ENCODE data around the gene PDLIM3. TPM values are rescaled to one million over a fixed set of nuclear protein-coding genes. Genes with fewer than 3 reads are reported as not detected.

PDLIM3 gene
- total and polyA plus RNA-seq, 2 of the 13 experiments (the other 11 are each of a cell fraction or from before 2014, with no cell fraction given): 5.9 to 14.0 TPM

DNA sequence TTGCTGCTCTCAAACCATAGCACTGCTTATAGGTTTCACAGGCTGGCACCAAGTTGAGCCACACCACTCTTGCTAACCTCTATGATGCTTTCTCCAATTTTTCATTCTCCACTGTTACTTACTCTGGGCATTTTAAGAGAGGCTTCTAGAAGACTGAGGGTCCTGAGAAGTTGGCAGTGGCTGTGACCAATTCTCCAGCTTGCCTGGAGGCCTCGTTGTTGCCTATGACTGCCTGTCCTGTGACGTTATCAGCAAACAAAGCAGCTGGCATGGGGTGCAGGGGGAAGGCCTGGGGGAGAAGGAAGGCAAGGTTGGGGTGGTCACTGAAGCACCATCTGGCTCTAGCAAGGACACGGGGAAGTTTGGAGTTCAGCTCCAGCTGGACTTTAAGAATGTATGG is 30.4 kb upstream of the PDLIM3 start:
- WGBS (ENCODE audit: low lambda C conversion rate): 89% methylated on average over 3 of the region's 3 CpGs
- Histone ChIP-seq H3K4me1 (ENCODE audit: insufficient read depth, low read length) (peaks cover 42% of the 10 kb centered on the region), H3K4me3 (replicated peaks in 1 of 3; ENCODE audit: insufficient read depth in 1 of 3, low read depth in 2 of 3, low read length in 3 of 3) (no peak overlapping the region), H4K20me1 (ENCODE audit: insufficient read depth, low read length) (no peaks in the 10 kb centered on the region), H3K9ac (ENCODE audit: insufficient read depth, low read depth, low read length) (no peak overlapping the region), H3K36me3 (replicated peaks in 1 of 2; ENCODE audit: control insufficient read depth in 1 of 2, insufficient read depth in 2 of 2, low read length in 2 of 2) (no peaks in the 10 kb centered on the region), H3K4me2 (ENCODE audit: low read depth, low read length) (no peak overlapping the region), H3K27me3 (ENCODE audit: control insufficient read depth in 1 of 2, insufficient read depth in 2 of 2, low read length in 2 of 2) (no peaks in the 10 kb centered on the region; a peak in 1 of 5 replicates), H3K79me2 (ENCODE audit: insufficient read depth, low read length) (no peaks in the 10 kb centered on the region), H3K27ac (ENCODE audit: extremely low read length, insufficient read depth, low read length) (peak overlapping the region; percentile 11), H3K9me3 (ENCODE audit: low read length) (no peaks in the 10 kb centered on the region), H2AFZ (ENCODE audit: low read length) (no peak overlapping the region)
- CTCF ChIA-PET (ENCODE audit: low intra/inter-chr PET ratio, low total read pairs): no interaction called here
- no peak for DNase-seq (ENCODE audit: low spot score)
- no peak for ATAC-seq
- in situ Hi-C loops (cut with HindIII; ENCODE audit: extremely low pct_ligation_motif_present, low pct_unique_long_range_greater_than_20kb): no loop called here
- intact Hi-C loops (cut with micrococcal nuclease; ENCODE audit: unreplicated experiment): loop anchor here (5.0 kb wide), 1 partner anchor 63 kb away; no protein-coding TSS in a partner anchor
- no peak for FAIRE-seq
- no TSS peak for BruUV-seq (replicated peaks)
- POLR2A ChIA-PET: no interaction called here
- TF ChIP-seq RELA (CRISPR knock-in tag; IDR thresholded peaks at IDR 0.05) (no peak), EEA1 (CRISPR knock-in tag; IDR thresholded peaks at IDR 0.05; ENCODE audit: borderline replicate concordance) (no peak), BRCA1 (CRISPR knock-in tag; IDR thresholded peaks at IDR 0.05) (no peak), SUZ12 (IDR thresholded peaks at IDR 0.05; ENCODE audit: low read depth, low read length) (no peak), ZNF101 (CRISPR knock-in tag; IDR thresholded peaks at IDR 0.05; ENCODE audit: borderline replicate concordance, low read depth) (no peak), ETV5 (CRISPR knock-in tag; IDR thresholded peaks at IDR 0.05; ENCODE audit: borderline replicate concordance) (no peak), ETV6 (CRISPR knock-in tag; conservative IDR thresholded peaks at IDR 0.05) (no peak), ZSCAN30 (CRISPR knock-in tag; IDR thresholded peaks at IDR 0.05) (no peak), KLF16 (CRISPR knock-in tag; IDR thresholded peaks at IDR 0.05) (no peak)
- TF ChIP-seq, protein P1, sequence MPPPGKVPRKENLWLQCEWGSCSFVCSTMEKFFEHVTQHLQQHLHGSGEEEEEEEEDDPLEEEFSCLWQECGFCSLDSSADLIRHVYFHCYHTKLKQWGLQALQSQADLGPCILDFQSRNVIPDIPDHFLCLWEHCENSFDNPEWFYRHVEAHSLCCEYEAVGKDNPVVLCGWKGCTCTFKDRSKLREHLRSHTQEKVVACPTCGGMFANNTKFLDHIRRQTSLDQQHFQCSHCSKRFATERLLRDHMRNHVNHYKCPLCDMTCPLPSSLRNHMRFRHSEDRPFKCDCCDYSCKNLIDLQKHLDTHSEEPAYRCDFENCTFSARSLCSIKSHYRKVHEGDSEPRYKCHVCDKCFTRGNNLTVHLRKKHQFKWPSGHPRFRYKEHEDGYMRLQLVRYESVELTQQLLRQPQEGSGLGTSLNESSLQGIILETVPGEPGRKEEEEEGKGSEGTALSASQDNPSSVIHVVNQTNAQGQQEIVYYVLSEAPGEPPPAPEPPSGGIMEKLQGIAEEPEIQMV (CRISPR knock-in tag; IDR thresholded peaks at IDR 0.05; ENCODE audit: low read depth): no peak
- TF ChIP-seq, protein P2, sequence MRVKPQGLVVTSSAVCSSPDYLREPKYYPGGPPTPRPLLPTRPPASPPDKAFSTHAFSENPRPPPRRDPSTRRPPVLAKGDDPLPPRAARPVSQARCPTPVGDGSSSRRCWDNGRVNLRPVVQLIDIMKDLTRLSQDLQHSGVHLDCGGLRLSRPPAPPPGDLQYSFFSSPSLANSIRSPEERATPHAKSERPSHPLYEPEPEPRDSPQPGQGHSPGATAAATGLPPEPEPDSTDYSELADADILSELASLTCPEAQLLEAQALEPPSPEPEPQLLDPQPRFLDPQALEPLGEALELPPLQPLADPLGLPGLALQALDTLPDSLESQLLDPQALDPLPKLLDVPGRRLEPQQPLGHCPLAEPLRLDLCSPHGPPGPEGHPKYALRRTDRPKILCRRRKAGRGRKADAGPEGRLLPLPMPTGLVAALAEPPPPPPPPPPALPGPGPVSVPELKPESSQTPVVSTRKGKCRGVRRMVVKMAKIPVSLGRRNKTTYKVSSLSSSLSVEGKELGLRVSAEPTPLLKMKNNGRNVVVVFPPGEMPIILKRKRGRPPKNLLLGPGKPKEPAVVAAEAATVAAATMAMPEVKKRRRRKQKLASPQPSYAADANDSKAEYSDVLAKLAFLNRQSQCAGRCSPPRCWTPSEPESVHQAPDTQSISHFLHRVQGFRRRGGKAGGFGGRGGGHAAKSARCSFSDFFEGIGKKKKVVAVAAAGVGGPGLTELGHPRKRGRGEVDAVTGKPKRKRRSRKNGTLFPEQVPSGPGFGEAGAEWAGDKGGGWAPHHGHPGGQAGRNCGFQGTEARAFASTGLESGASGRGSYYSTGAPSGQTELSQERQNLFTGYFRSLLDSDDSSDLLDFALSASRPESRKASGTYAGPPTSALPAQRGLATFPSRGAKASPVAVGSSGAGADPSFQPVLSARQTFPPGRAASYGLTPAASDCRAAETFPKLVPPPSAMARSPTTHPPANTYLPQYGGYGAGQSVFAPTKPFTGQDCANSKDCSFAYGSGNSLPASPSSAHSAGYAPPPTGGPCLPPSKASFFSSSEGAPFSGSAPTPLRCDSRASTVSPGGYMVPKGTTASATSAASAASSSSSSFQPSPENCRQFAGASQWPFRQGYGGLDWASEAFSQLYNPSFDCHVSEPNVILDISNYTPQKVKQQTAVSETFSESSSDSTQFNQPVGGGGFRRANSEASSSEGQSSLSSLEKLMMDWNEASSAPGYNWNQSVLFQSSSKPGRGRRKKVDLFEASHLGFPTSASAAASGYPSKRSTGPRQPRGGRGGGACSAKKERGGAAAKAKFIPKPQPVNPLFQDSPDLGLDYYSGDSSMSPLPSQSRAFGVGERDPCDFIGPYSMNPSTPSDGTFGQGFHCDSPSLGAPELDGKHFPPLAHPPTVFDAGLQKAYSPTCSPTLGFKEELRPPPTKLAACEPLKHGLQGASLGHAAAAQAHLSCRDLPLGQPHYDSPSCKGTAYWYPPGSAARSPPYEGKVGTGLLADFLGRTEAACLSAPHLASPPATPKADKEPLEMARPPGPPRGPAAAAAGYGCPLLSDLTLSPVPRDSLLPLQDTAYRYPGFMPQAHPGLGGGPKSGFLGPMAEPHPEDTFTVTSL (CRISPR knock-in tag; IDR thresholded peaks at IDR 0.05; ENCODE audit: borderline replicate concordance): no peak
- TF ChIP-seq, protein P3, sequence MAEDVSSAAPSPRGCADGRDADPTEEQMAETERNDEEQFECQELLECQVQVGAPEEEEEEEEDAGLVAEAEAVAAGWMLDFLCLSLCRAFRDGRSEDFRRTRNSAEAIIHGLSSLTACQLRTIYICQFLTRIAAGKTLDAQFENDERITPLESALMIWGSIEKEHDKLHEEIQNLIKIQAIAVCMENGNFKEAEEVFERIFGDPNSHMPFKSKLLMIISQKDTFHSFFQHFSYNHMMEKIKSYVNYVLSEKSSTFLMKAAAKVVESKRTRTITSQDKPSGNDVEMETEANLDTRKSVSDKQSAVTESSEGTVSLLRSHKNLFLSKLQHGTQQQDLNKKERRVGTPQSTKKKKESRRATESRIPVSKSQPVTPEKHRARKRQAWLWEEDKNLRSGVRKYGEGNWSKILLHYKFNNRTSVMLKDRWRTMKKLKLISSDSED (CRISPR knock-in tag; IDR thresholded peaks at IDR 0.05): no peak
